HG03565 (cell line): ENCODE measurements around the gene NGF.
"Not testable (repeated sequence)": the region's sequence is repeated elsewhere in the genome, so short reads cannot be mapped to it uniquely, and the experiment has no call there.

Source experiments
- ATAC-seq: cut with Tn5 transposase; IDR thresholded peaks from one replicate; pipeline ENCODE4 v1.9.1; 2021; ENCODE audit warnings: mild to moderate bottlenecking, moderate library complexity; ENCODE audit not compliant: unreplicated experiment

The NGF gene

GRCh38 chr1:115337633-115338456 is at the start of gene NGF:
Gene NGF, minus strand, starts transcription at chr1:115338249. Its CDS starts 51,454 bp downstream, at chr1:115286795.
- no peak for ATAC-seq

GRCh38 chr1:115383455-115383854 is 45.4 kb upstream of the NGF start:
- not testable (repeated sequence) for ATAC-seq

- no peak for ATAC-seq
These were observed 41.9 kb upstream of the NGF start for GRCh38 chr1:115379943-115380342.

GRCh38 chr1:115377411-115377810 is 39.4 kb upstream of the NGF start:
- ATAC-seq = no peak

- no peak for ATAC-seq
These were observed 36.5 kb upstream of the NGF start for GRCh38 chr1:115374598-115374997.

- no peak for ATAC-seq
These were observed 35.3 kb upstream of the NGF start for GRCh38 chr1:115373305-115373704.

- no peak for ATAC-seq
These were observed 27.7 kb upstream of the NGF start for GRCh38 chr1:115365738-115366137.

- no peak for ATAC-seq
These were observed 26.7 kb upstream of the NGF start for GRCh38 chr1:115364780-115365155.

GRCh38 chr1:115364046-115364779 is 26.2 kb upstream of the NGF start:
- no peak for ATAC-seq

GRCh38 chr1:115363171-115363570 is 25.1 kb upstream of the NGF start:
- ATAC-seq = no peak

- not testable (repeated sequence) for ATAC-seq
These were observed 22.6 kb upstream of the NGF start for GRCh38 chr1:115360505-115361129.

GRCh38 chr1:115359787-115360452 is 21.9 kb upstream of the NGF start:
- not testable (repeated sequence) for ATAC-seq

GRCh38 chr1:115356356-115356755 is 18.3 kb upstream of the NGF start:
- no peak for ATAC-seq

- ATAC-seq = no peak
These were observed 17.0 kb upstream of the NGF start for GRCh38 chr1:115355069-115355468.

GRCh38 chr1:115351143-115351542 is 13.1 kb upstream of the NGF start:
- no peak for ATAC-seq

GRCh38 chr1:115348636-115349035 is 10.6 kb upstream of the NGF start:
- ATAC-seq = no peak

GRCh38 chr1:115347282-115347681 is 9.2 kb upstream of the NGF start:
- no peak for ATAC-seq

GRCh38 chr1:115343200-115343737 is 5.2 kb upstream of the NGF start:
- ATAC-seq = no peak

GRCh38 chr1:115341948-115342347 is 3.9 kb upstream of the NGF start:
- ATAC-seq = no peak

- ATAC-seq = no peak
These were observed 2.8 kb upstream of the NGF start for GRCh38 chr1:115340879-115341278.

- no peak for ATAC-seq
These were observed 390 bp upstream of the NGF start for GRCh38 chr1:115338457-115338820.
